AG09319 (cell line): ENCODE results near the gene MT4.

Experiments used
- DNase-seq: peaks from one replicate; pipeline ENCODE4 v3.0.0-alpha.2; 2010; ENCODE audit warnings: low read depth; ENCODE audit errors: extremely low read depth
- CTCF ChIP-seq: IDR thresholded peaks from 2 replicates; pipeline ENCODE4 v1.5.1; 2011; ENCODE audit warnings: low read depth, mild to moderate bottlenecking, inconsistent platforms, low read length, moderate library complexity

MT4 gene

DNA sequence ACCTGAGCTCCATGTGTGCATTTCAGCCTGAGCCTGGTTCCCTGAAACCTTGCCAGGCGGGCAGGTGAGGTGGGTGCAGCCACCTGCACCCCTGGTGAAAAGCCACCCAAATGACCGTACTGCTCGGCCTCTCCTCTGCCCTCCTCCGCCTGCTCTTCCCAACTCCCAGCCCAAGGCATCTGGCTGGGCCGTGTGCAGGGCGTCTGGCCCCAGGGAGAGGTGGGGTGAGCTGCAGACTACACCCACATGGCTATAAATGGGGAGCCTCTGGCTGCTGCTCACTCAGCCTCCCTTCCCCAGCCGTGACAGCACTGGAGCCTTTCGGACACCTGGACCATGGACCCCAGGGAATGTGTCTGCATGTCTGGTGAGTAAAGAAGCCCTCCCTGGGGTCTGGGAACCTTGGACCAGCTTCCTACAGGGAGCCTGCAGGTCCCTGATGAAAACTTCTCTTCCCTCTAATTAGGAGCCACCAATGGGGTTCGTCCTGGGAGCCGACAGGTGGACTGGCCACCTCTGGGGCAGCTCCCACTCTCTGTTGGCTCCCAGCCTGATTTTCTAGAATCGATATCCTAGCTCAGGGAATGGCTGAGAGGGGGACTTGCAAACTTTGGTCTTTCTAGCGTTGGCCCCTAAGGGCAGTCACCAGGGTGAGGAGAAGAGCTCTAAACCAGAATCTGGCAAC lies at the start of gene MT4:
Gene MT4 (plus strand): TSS at position 281 of the 685 bp plus-strand sequence. CDS start 56 bp downstream, at position 337.
- no peak for TF ChIP-seq CTCF
- DNase-seq, result no peak

DNA sequence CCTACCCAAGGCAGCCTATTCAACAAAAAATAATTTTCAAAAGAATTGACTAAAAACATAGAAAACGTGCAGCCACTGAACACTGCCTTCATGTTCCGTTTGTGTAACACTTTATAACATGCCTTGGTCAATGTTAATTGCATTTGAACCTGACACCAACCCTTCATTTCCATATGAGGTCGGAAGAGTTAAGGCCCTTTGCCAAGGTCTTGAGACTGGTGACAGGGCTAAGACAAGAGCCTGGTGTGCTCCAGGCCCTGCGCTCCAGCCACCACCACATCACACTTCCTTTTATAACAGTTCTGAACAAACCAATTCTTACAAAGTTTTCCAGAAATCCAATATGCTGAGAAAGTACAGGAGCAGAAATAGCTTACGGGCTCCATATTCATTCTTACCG lies 49.2 kb upstream of the MT4 start:
- no peak for TF ChIP-seq CTCF
- no peak for DNase-seq

DNA sequence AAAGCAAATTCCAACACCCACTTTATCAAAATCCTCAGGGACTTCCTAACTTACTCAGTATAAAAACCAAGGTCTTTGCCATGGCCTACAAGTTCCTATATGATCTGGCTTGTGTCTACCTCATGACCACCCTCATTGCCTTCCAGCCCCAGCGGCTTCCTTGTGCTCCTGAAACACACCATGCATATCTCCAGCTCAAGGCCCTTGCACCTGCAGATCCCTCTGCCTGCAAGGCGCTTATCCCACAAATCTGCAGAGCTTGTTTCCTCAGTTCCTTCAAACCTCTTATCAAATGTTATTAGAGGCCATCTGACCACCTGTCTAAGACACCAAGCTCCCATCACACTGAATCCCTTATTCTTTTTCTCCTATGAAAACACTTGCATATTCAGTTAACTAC lies 47.7 kb upstream of the MT4 start:
- TF ChIP-seq CTCF, result no peak
- DNase-seq, result no peak

- no peak for DNase-seq
- TF ChIP-seq CTCF, result no peak
These were observed 46.4 kb upstream of the MT4 start for GRCh38 chr16:56518425-56518824.

GRCh38 chr16:56519459-56520250 lies 45.2 kb upstream of the MT4 start, which contains the start of gene BBS2:
BBS2 (minus strand) TSS chr16:56520024; CDS start chr16:56519862, 162 bp downstream.
- DNase-seq, result no peak
- no peak for TF ChIP-seq CTCF

- no peak for TF ChIP-seq CTCF
- no peak for DNase-seq
These were observed 44.7 kb upstream of the MT4 start for GRCh38 chr16:56520251-56520577.

- no peak for TF ChIP-seq CTCF
These were observed 39.6 kb upstream of the MT4 start for GRCh38 chr16:56525236-56525635.

More at GRCh38 chr16:56525236-56525635, 39.6 kb upstream of the MT4 start:
- no peak for DNase-seq
